ENCODE results near the gene ZBTB37.
"Not testable (repeated sequence)": the region's sequence is repeated elsewhere in the genome, so short reads cannot be mapped to it uniquely, and the experiment has no call there.

ZBTB37 gene

GRCh38 chr1:173870252-173871075, 2.3 kb downstream of the ZBTB37 start:
- no peak overlapping the region for H3K4me3 ChIP-seq
- H3K4me1 ChIP-seq, result peaks cover 7% of the 10 kb centered on the region
- no peaks in the 10 kb centered on the region for H3K9me3 ChIP-seq
- H3K36me3 ChIP-seq (replicated peaks), result peaks cover 30% of the 10 kb centered on the region
- no peaks in the 10 kb centered on the region for H3K27me3 ChIP-seq (ENCODE audit: low read depth)
- no peak for DNase-seq (ENCODE audit: low spot score in 2 of 2)
- in situ Hi-C loops (cut with MboI; ENCODE audit: low sequenced_read_pairs), result no loop called here

- Histone ChIP-seq H3K27me3 (ENCODE audit: low read depth) (no peaks in the 10 kb centered on the region), H3K36me3 (replicated peaks) (peaks cover 24% of the 10 kb centered on the region), H3K4me3 (no peak overlapping the region), H3K4me1 (peaks cover 4% of the 10 kb centered on the region), H3K9me3 (no peaks in the 10 kb centered on the region)
- DNase-seq (ENCODE audit: low spot score in 2 of 2), result no peak
- in situ Hi-C loops (cut with MboI; ENCODE audit: low sequenced_read_pairs), result no loop called here
Measured at GRCh38 chr1:173871091-173871490, 2.9 kb downstream of the ZBTB37 start.

GRCh38 chr1:173871500-173871899, 3.3 kb downstream of the ZBTB37 start:
- no peaks in the 10 kb centered on the region for H3K27me3 ChIP-seq (ENCODE audit: low read depth)
- DNase-seq (ENCODE audit: low spot score in 2 of 2), result no peak
- H3K9me3 ChIP-seq, result no peaks in the 10 kb centered on the region
- H3K36me3 ChIP-seq (replicated peaks), result peaks cover 20% of the 10 kb centered on the region
- H3K4me3 ChIP-seq, result no peak overlapping the region
- in situ Hi-C loops (cut with MboI; ENCODE audit: low sequenced_read_pairs), result no loop called here
- peaks cover 4% of the 10 kb centered on the region for H3K4me1 ChIP-seq

- H3K4me1 ChIP-seq, result no peaks in the 10 kb centered on the region
- no peaks in the 10 kb centered on the region for H3K27me3 ChIP-seq (ENCODE audit: low read depth)
- H3K36me3 ChIP-seq (replicated peaks), result peaks cover 7% of the 10 kb centered on the region
- H3K4me3 ChIP-seq, result no peak overlapping the region
- no peak for DNase-seq (ENCODE audit: low spot score in 2 of 2)
- in situ Hi-C loops (cut with MboI; ENCODE audit: low sequenced_read_pairs), result no loop called here
- H3K9me3 ChIP-seq, result no peaks in the 10 kb centered on the region
Measured at GRCh38 chr1:173876732-173877131, 8.6 kb downstream of the ZBTB37 start.

- no peak for DNase-seq (ENCODE audit: low spot score in 2 of 2)
- in situ Hi-C loops (cut with MboI; ENCODE audit: low sequenced_read_pairs), result no loop called here
- Histone ChIP-seq H3K4me3 (no peak overlapping the region), H3K36me3 (replicated peaks) (peaks cover 7% of the 10 kb centered on the region), H3K27me3 (ENCODE audit: low read depth) (no peaks in the 10 kb centered on the region), H3K4me1 (no peaks in the 10 kb centered on the region), H3K9me3 (no peaks in the 10 kb centered on the region)
Measured at GRCh38 chr1:173878251-173878650, 10.1 kb downstream of the ZBTB37 start.

DNA sequence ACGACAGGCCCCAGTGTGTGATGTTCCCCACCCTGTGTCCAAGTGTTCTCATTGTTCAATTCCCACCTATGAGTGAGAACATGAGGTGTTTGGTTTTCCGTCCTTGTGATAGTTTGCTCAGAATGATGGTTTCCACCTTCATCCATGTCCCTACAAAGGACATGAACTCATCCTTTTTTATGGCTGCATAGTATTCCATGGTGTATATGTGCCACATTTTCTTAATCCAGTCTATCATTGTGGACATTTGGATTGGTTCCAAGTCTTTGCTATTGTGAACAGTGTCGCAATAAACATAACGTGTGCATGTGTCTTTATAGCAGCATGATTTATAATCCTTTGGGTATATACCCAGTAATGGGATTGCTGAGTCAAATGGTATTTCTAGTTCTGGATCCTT, 12.9 kb downstream of the ZBTB37 start:
- H3K4me3 ChIP-seq; H3K36me3 ChIP-seq (replicated peaks); H3K9me3 ChIP-seq; in situ Hi-C loops (cut with MboI; ENCODE audit: low sequenced_read_pairs); DNase-seq (ENCODE audit: low spot score in 2 of 2); H3K27me3 ChIP-seq (ENCODE audit: low read depth); H3K4me1 ChIP-seq: not testable (repeated sequence)

GRCh38 chr1:173884701-173885100, 16.5 kb downstream of the ZBTB37 start:
- no peak for DNase-seq (ENCODE audit: low spot score in 2 of 2)
- Histone ChIP-seq H3K27me3 (ENCODE audit: low read depth) (no peaks in the 10 kb centered on the region), H3K36me3 (replicated peaks) (peaks cover 8% of the 10 kb centered on the region; the same call in 1 of the 2 replicates), H3K4me3 (no peak overlapping the region), H3K9me3 (no peaks in the 10 kb centered on the region), H3K4me1 (peaks cover 4% of the 10 kb centered on the region; the same call in 1 of the 2 replicates)
- in situ Hi-C loops (cut with MboI; ENCODE audit: low sequenced_read_pairs), result no loop called here

DNA sequence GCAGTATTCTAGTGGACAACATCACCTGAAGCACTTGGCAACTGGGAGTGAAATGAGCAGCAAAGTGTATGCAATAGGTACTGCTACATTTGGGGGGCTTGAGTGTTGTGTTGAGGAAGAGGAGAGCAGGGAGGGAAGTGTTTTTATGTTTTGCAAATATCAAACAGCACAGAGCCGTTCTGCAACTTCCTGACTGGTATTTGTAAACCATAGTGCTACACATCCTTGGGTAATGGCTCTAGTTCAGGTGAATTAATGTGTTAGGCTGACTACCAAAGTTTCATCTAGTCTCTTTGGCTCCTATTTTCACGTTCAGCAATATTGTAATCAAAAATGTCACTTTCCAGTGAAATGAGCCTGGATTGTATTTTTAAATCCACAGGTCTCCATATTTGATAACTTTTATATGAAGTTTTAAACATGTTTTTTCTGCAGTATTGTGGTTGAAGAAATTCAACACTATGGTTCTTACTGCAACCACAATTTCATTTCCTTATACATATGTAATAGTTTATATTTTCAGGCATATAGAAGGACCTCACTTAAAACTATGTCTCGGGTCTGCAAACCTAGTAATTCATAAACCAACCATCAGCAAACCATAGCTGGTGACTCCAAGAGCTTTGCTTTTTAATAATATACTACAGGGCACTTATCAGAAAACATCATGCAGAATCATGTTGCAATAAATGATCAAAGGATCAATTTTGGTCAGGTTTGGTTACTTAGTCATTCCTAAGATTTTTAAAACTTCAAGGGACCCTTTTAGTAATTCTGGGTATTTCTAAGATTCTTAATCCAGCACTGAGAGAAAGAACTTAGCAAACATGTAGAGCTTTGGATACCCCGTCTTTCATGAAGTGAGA, 18.8 kb downstream of the ZBTB37 start:
- Histone ChIP-seq H3K9me3 (no peaks in the 10 kb centered on the region), H3K36me3 (replicated peaks) (peaks cover 8% of the 10 kb centered on the region; the same call in 1 of the 2 replicates), H3K27me3 (ENCODE audit: low read depth) (no peaks in the 10 kb centered on the region), H3K4me3 (no peak overlapping the region), H3K4me1 (peaks cover 4% of the 10 kb centered on the region; the same call in 1 of the 2 replicates)
- DNase-seq (ENCODE audit: low spot score in 2 of 2), result no peak
- in situ Hi-C loops (cut with MboI; ENCODE audit: low sequenced_read_pairs), result no loop called here

DNA sequence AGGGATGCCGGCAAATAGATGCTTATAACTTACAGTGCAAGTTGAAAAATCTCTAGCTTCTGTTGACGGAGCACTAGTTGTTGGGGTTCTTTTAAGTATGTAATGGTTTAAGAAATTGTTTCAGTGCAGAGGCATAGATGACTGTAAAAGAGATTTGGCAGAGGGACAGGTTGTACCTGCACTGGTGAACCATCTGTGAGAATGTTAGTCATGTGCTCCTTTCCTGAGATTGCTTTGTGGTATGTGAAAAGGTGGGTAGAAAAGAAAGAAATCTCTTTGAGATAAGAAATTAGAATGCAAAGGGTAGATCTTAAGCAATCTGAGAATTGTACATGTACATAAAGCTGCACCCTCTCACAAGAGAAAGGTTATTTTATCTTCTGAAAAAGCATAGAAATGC, 19.4 kb downstream of the ZBTB37 start:
- peaks cover 4% of the 10 kb centered on the region; the same call in 1 of the 2 replicates for H3K4me1 ChIP-seq
- DNase-seq (ENCODE audit: low spot score in 2 of 2), result no peak
- no peak overlapping the region for H3K4me3 ChIP-seq
- H3K27me3 ChIP-seq (ENCODE audit: low read depth), result no peaks in the 10 kb centered on the region
- in situ Hi-C loops (cut with MboI; ENCODE audit: low sequenced_read_pairs), result no loop called here
- no peaks in the 10 kb centered on the region for H3K9me3 ChIP-seq
- H3K36me3 ChIP-seq (replicated peaks), result peaks cover 8% of the 10 kb centered on the region; the same call in 1 of the 2 replicates

DNA sequence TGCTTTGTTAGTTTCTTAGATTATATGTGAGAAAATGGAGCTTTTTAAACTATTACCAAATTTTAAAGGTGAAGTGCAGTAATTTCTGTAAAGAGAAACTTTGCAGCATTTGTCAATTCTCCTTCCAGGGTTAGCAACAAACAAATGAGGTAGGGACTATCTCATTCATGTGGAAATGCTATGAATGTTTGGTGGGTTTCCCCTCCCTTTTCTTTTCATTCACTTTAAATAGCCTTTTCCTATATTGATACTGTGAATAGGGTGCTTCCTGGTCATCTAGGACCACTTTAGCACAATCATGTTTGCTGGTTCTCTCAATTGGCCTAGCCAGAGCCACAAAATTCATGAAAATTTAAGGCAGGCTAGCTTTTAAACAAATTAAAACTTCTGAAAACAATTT, 20.6 kb downstream of the ZBTB37 start:
- Histone ChIP-seq H3K36me3 (replicated peaks) (peaks cover 8% of the 10 kb centered on the region; the same call in 1 of the 2 replicates), H3K4me3 (no peak overlapping the region), H3K4me1 (peaks cover 4% of the 10 kb centered on the region; the same call in 1 of the 2 replicates), H3K9me3 (no peaks in the 10 kb centered on the region), H3K27me3 (ENCODE audit: low read depth) (no peaks in the 10 kb centered on the region)
- in situ Hi-C loops (cut with MboI; ENCODE audit: low sequenced_read_pairs), result no loop called here
- DNase-seq (ENCODE audit: low spot score in 2 of 2), result no peak

DNA sequence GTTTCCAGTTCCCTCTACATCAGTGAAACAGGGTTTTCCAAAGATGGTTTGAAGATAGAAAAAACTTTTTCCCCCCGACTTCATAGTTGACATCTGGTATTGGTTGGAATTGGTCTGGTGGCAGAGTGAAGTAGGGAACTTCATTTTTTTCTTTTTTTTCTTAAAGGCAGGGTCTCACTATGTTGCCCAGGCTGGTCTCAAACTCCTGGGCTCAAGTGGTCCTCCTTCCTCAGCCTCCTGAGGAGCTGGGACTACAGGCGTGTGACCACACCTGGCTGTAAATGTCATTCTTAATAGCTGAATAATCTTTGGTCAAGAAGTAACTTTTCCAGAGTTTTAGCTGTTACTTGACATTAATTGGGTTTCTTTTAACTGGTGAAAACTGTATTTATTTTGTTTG, 21.7 kb downstream of the ZBTB37 start:
- peaks cover 8% of the 10 kb centered on the region; the same call in 1 of the 2 replicates for H3K36me3 ChIP-seq (replicated peaks)
- no peak for DNase-seq (ENCODE audit: low spot score in 2 of 2)
- no peaks in the 10 kb centered on the region for H3K27me3 ChIP-seq (ENCODE audit: low read depth)
- peaks cover 4% of the 10 kb centered on the region; the same call in 1 of the 2 replicates for H3K4me1 ChIP-seq
- H3K4me3 ChIP-seq, result no peak overlapping the region
- in situ Hi-C loops (cut with MboI; ENCODE audit: low sequenced_read_pairs), result no loop called here
- H3K9me3 ChIP-seq, result no peaks in the 10 kb centered on the region

- Histone ChIP-seq H3K9me3 (no peaks in the 10 kb centered on the region), H3K4me1 (peaks cover 4% of the 10 kb centered on the region; the same call in 1 of the 2 replicates), H3K36me3 (replicated peaks) (no peaks in the 10 kb centered on the region), H3K4me3 (no peak overlapping the region), H3K27me3 (ENCODE audit: low read depth) (no peaks in the 10 kb centered on the region)
- in situ Hi-C loops (cut with MboI; ENCODE audit: low sequenced_read_pairs), result no loop called here
- DNase-seq (ENCODE audit: low spot score in 2 of 2), result no peak
Measured at GRCh38 chr1:173893611-173894010, 25.4 kb downstream of the ZBTB37 start.

GRCh38 chr1:173894189-173894588, 26.0 kb downstream of the ZBTB37 start:
- in situ Hi-C loops (cut with MboI; ENCODE audit: low sequenced_read_pairs), result no loop called here
- DNase-seq (ENCODE audit: low spot score in 2 of 2), result no peak
- no peaks in the 10 kb centered on the region for H3K9me3 ChIP-seq
- H3K27me3 ChIP-seq (ENCODE audit: low read depth), result no peaks in the 10 kb centered on the region
- no peak overlapping the region for H3K4me3 ChIP-seq
- H3K4me1 ChIP-seq, result no peaks in the 10 kb centered on the region
- no peaks in the 10 kb centered on the region for H3K36me3 ChIP-seq (replicated peaks)

- Histone ChIP-seq H3K4me3 (no peak overlapping the region), H3K9me3 (no peaks in the 10 kb centered on the region), H3K36me3 (replicated peaks) (no peaks in the 10 kb centered on the region), H3K4me1 (no peaks in the 10 kb centered on the region), H3K27me3 (ENCODE audit: low read depth) (no peaks in the 10 kb centered on the region)
- in situ Hi-C loops (cut with MboI; ENCODE audit: low sequenced_read_pairs), result no loop called here
- no peak for DNase-seq (ENCODE audit: low spot score in 2 of 2)
Measured at GRCh38 chr1:173900427-173900826, 32.2 kb downstream of the ZBTB37 start.

Data from HAP-1 (cell line).